ENCODE measurements around the gene ATXN7.

The ATXN7 gene

DNA sequence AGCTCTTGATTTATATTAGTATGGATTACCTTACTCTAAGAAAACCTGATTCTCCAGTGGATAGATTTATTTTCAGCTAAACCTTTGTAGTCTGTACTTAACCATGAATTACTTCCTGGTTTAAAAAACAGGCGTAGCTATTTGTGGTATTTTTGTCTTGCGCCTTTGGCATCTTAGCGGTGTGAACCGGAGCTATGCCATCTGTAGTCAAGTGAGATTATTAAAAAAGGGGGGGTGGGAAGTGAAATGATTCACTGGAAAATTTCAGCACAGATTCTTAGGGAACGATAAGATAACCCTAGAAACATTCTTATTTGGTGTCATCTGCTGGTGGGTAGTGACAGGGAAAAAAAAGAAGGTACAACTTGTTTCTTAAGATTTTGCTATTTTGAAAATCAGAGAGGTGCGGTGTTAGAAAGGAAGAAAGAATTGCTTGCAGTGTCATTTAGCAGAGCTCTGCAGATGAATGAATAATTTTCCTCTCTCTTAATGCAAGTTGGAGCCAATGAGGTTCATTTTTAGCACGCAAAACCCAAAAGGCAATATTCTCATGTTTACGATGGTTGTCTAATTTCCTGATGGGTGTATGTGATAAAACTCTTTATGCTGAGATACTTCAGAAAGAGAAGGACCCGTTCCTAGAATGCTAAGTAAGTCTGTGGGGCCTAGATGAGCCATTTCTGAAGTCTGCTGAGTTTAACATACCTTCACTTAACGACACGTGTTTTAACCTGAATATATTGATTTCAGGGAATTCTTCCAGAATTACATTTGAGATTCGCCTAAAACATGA is 115.6 kb downstream of the ATXN7 start:
- TF ChIP-seq, protein P1, sequence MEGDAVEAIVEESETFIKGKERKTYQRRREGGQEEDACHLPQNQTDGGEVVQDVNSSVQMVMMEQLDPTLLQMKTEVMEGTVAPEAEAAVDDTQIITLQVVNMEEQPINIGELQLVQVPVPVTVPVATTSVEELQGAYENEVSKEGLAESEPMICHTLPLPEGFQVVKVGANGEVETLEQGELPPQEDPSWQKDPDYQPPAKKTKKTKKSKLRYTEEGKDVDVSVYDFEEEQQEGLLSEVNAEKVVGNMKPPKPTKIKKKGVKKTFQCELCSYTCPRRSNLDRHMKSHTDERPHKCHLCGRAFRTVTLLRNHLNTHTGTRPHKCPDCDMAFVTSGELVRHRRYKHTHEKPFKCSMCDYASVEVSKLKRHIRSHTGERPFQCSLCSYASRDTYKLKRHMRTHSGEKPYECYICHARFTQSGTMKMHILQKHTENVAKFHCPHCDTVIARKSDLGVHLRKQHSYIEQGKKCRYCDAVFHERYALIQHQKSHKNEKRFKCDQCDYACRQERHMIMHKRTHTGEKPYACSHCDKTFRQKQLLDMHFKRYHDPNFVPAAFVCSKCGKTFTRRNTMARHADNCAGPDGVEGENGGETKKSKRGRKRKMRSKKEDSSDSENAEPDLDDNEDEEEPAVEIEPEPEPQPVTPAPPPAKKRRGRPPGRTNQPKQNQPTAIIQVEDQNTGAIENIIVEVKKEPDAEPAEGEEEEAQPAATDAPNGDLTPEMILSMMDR (IDR thresholded peaks at IDR 0.05; ENCODE audit: low read depth, low read length, missing control alignments) = no peak
- no peak for DNase-seq (ENCODE audit: extremely low read depth, low read depth)

DNA sequence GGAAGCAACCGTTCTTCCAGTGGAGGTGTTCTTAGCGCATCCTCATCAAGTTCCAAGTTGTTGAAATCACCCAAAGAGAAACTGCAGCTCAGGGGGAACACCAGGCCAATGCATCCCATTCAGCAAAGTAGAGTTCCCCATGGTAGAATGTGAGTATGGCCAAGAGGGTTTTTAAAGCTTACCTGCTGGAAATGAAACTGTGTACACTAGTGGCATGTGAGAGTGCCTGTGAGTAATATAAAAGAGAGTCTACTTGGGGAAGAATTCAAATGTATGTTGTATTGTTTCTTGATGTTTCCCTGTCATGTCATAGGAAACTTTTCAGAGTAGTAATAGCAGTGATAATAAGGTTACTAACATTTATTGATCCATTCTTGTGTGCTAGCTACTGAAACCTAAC is 116.4 kb downstream of the ATXN7 start:
- no peak overlapping the region for H3K4me3 ChIP-seq (replicated peaks; ENCODE audit: low read depth, low read length)
- TF ChIP-seq, protein P1 (IDR thresholded peaks at IDR 0.05; ENCODE audit: low read depth, low read length, missing control alignments) = no peak
- DNase-seq (ENCODE audit: extremely low read depth, low read depth) = no peak

More for the DNA sequence above, 115.6 kb downstream of the ATXN7 start:
- H3K4me3 ChIP-seq (replicated peaks; ENCODE audit: low read depth, low read length) = no peak overlapping the region

DNA sequence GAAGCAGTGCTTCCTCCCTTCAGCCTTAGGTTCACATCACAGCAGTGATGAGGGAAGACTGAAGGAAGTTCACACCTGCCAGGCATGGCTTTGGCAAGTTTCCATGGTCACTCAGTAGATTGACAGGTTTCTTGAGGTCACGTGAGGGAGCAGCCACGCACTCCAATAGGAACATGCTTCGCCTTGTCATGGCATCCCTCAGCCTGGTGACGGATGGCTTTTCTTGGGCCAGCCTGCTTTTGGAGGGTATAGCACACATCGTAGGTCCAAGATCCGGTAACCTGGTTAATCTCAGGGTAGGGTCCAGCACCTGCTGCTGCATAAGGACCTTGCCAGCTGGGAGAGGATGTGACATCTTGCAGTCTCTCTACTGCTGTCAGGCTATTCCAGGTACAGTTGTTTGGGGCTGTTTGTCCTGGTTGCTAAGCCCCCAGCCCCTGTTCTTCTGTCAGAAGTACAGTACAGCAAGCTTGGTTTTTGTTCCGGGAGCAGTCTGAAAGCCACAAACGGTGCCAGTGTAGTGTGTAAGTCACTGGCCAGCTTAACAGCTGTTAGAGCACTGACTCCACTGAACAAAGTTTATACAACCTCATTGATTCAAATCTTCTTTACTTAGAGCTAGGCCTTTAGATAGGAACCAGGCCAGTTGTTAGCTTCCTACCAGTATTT is 117.3 kb downstream of the ATXN7 start:
- no peak for DNase-seq (ENCODE audit: extremely low read depth, low read depth)
- H3K4me3 ChIP-seq (replicated peaks; ENCODE audit: low read depth, low read length) = no peak overlapping the region
- TF ChIP-seq, protein P1 (IDR thresholded peaks at IDR 0.05; ENCODE audit: low read depth, low read length, missing control alignments) = no peak

DNA sequence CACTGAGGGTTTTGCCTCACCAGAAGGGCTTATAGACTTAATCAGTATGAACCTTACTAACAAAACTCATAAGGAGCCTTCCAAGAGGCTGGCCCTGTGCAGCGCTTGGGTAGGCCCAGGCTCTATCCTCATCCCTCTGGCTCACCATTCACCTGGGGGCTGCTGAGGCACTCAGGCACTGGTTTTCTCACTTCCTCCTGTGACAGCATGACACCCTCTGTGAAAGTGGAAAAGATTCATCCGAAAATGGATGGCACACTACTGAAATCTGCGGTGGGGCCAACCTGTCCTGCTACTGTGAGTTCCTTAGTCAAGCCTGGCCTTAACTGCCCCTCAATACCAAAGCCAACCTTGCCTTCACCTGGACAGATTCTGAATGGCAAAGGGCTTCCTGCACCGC is 118.3 kb downstream of the ATXN7 start:
- H3K4me3 ChIP-seq (replicated peaks; ENCODE audit: low read depth, low read length) = no peak overlapping the region
- no peak for DNase-seq (ENCODE audit: extremely low read depth, low read depth)
- TF ChIP-seq, protein P1 (IDR thresholded peaks at IDR 0.05; ENCODE audit: low read depth, low read length, missing control alignments) = no peak

DNA sequence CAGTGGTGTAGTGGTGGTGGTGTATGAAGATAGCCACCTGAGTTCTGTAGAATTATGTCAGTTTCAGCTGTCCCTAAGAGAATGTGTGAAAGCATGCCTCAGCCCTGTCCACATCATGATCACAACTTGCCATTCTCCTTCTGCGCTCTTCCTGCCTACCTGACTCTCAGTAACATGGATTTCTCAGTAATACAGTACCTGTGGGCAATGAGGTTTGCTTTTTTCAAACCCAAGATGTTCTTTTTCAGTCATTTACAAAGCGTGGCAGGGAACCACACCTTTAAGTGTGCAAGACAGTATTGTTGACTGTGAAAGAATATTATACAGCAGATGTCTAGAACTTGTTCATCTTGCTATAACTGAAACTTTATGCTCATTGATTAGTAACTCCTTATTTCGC is 120.7 kb downstream of the ATXN7 start:
- DNase-seq (ENCODE audit: extremely low read depth, low read depth) = no peak
- H3K4me3 ChIP-seq (replicated peaks; ENCODE audit: low read depth, low read length) = no peak overlapping the region
- TF ChIP-seq, protein P1 (IDR thresholded peaks at IDR 0.05; ENCODE audit: low read depth, low read length, missing control alignments) = no peak

DNA sequence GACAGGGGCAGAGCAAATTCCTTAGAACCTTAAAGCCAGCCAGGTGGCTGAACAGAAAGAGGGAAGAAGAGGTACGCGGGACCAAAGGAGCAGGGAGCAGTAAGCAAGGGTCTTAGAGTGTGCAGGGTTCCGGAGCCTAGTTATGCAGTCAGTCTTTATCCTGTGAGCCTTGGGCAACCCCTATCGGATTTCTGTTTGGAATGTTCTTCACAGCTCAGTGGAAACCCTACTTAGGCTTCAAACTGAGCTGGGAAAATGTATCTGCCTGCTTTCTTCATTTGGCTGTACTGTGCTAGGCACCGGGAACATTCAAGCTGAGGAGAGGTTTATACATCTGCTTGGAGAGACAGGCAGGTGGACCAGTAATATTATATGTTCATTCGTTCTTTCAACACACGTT is 122.5 kb downstream of the ATXN7 start:
- H3K4me3 ChIP-seq (replicated peaks; ENCODE audit: low read depth, low read length) = no peak overlapping the region
- no peak for DNase-seq (ENCODE audit: extremely low read depth, low read depth)
- TF ChIP-seq, protein P1 (IDR thresholded peaks at IDR 0.05; ENCODE audit: low read depth, low read length, missing control alignments) = no peak
